ENCODE data around the gene CYSTM1.

CYSTM1 gene, protein sequence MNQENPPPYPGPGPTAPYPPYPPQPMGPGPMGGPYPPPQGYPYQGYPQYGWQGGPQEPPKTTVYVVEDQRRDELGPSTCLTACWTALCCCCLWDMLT

DNA sequence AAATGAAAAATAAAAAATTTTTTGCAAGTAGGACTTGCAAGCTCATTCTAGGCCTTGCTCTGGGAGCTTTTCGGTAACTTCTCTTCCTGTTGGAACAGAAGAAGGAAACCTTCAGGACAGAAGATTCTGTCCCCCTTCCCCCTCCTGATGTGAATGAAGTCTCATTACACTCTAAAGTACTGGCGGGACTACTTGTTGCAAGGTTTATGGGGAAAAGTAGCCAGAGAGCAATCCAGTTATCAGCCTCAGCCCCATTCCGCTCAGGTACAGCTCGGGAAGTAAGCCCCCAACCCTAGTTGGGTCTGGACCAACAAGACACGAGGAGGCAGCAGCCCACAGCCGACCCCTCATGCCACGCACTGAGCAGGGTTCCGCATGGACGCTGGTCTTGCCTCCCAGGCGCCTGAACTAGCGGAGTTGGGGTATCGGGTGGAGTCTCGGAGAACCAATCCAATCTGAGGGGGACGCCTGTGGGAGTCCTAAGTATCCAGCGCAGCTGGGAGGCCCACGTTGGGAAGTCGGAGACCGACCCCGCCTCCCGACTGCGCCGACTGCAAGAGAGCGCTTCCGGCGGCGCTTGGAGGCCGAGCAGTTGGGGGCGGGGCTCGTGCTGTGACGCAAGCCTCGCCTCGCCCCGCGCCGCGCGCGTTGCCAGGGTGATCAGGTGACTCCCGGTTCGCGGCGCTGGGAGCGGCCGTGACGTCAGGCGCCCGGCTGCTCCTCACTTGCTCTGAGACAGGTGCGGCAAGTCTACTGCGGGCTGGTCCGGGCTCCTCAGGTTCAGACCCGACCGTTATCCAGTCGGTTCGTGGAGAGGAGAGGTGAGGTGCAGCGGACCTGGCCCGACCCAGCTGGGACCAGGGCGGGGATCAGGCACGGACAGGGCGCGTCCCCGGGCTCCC is at the start of gene CYSTM1:
TSS of gene CYSTM1 (plus strand) at position 724 of the 902 bp plus-strand sequence. CDS start 19,278 bp downstream, outside the sequence.
- peak; percentile 95 for DNase-seq (ENCODE audit: low spot score)

DNA sequence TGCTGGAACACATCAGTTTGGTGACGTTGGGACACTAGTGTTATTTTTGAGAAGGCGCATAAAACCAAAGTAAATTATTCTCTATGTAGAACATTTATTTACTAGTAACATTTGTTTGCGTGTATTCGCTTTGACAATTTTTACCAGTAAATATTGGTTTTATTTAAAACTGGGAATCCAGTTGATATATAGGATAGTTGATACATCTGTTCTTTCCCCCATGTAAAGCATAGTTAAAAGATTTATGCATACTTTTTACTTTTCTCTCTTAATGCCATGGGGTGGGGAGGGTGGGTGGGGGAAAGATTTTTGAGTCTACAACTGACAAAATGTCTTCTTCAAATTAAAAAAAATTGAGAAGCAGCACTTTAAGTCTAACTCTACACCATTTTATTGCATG is 49.4 kb upstream of the CYSTM1 start, which contains the start of gene IGIP:
TSS of gene IGIP (plus strand) at position 301 of the 400 bp plus-strand sequence. CDS start 2,540 bp downstream, outside the sequence.
- DNase-seq (ENCODE audit: low spot score) = no peak

DNA sequence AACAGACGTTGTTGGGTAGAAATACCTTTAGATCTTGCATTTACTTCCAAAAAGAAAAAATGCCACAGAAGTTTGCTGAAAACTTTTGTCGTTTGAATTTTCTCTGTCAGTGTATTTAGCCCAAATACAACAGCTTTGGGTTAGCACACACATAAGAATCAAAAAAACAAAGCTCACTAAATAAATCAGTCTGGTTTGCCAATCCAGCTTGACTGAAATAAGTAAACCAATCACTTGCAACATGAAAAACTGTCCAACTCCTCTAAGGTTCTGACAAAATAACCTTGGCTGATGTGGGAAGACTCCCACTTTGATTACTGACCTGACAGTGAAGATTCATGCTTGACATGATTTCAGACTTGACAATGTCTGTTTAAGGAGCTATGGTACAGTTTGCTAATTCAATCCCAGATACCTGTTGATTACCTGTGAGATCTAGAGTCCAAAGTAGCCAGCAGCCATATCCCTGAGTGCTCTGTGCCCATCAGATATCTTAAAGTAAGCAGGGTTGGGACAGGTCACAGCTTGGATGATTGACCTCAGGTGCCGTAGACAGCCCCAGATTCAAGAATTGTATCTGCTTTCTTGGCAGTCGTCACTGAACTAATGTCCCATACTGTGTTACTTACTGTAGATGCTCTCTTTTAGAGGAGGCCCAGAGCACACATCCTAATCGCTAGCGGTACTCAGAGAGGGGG is 48.5 kb upstream of the CYSTM1 start:
- no peak for DNase-seq (ENCODE audit: low spot score)

GRCh38 chr5:140128376-140128775 is 46.6 kb upstream of the CYSTM1 start:
- DNase-seq (ENCODE audit: low spot score) = no peak

GRCh38 chr5:140130949-140131733 is 43.8 kb upstream of the CYSTM1 start:
- no peak for DNase-seq (ENCODE audit: low spot score)

GRCh38 chr5:140131967-140132409 is 43.0 kb upstream of the CYSTM1 start:
- DNase-seq (ENCODE audit: low spot score) = peak; percentile 53

- DNase-seq (ENCODE audit: low spot score) = no peak
Measured at GRCh38 chr5:140133514-140134167, 41.3 kb upstream of the CYSTM1 start.

DNA sequence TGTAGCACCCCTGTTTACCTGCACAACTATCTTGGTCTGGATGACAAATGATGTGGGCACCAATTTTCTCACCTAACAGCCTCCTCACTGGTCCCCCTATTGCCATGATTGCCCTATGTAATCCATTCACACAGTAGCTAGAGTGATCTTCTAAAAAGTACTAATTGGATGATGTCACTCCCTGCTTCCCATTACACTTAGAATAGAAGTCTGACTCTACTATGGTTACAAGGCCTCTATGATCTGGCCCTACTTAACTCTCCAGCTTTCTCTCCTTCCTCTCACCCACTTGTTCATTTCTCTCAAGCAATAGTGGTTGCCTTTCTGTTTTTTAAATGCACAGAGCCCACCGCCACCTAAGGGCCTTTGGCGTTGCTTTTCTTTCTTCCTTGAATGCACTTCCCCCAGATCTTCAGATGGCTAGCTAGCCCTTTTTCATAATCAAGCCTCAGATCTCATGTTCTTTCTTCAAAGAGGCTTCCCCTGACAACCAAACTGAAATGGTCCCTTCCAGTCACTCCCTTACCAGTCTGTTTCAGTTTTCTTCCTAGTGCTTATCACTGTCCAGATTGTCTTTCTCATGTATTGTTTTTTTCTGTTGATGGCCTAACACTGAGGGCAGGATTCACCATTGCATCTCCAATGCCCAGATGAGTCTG is 40.6 kb upstream of the CYSTM1 start:
- no peak for DNase-seq (ENCODE audit: low spot score)

GRCh38 chr5:140135127-140135526 is 39.9 kb upstream of the CYSTM1 start:
- DNase-seq (ENCODE audit: low spot score) = no peak

GRCh38 chr5:140136624-140137023 is 38.4 kb upstream of the CYSTM1 start:
- no peak for DNase-seq (ENCODE audit: low spot score)

DNA sequence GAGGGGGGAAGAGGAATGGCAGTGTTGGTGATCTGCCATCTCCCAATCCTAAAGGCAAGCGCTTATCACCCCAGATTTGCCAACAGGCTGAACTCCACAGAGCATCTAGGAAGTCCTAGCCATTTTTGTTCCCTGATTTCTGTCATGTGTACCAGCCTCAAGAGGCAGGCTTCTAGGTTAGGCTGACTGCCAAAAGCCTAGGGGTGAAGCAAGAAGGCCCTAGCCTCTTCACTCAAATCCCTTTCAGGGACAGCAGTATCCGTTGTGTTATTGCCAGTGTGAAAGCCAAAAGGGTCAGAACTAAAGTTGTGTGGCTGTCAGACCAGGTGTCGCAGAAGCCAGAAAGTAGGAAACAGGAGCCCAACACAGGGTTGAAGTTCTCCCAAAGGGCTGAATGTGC is 34.6 kb upstream of the CYSTM1 start:
- DNase-seq (ENCODE audit: low spot score) = no peak

GRCh38 chr5:140141241-140141640 is 33.7 kb upstream of the CYSTM1 start:
- no peak for DNase-seq (ENCODE audit: low spot score)

DNA sequence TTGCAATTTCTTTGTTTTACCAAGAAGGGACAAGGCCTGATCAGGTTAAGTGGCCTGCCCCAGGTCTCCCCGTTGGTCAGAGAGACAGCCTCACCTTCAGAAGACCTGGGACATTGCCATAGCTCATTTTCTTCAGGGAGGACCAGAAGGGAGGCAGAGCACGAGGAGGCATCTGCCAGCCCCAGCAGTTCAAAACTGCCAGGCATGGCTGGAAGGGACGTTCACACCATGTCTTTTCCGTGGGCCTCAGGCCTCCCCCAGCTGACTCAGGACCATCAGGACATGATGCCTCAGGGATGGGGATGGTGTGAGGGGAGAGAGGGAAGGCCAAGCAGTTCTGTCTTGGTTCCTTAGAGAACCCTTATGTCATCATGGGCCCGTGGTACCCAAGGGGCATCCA is 32.7 kb upstream of the CYSTM1 start:
- no peak for DNase-seq (ENCODE audit: low spot score)

GRCh38 chr5:140142856-140143255 is 32.1 kb upstream of the CYSTM1 start:
- no peak for DNase-seq (ENCODE audit: low spot score)

- no peak for DNase-seq (ENCODE audit: low spot score)
Measured at GRCh38 chr5:140143521-140144258, 31.3 kb upstream of the CYSTM1 start.

DNA sequence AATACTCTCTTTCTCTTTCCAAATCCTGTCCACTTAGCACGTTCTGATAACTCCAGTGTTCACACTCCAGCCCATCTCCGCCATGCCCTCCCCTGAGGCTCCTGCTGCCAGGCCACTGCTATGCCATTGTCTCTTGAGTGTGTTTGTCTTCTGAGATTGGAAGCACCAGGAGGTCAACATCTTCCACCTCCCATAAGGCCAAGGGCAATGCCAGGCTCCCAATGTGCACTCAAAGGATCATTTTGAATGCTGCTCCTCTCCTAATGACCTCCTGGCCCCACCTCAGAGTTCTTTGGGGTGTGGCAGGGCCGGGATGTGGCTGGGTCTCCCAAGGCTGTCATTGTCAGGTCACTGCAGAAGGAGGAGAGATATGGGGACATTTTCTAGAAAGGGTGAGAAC is 29.7 kb upstream of the CYSTM1 start:
- DNase-seq (ENCODE audit: low spot score) = no peak

DNA sequence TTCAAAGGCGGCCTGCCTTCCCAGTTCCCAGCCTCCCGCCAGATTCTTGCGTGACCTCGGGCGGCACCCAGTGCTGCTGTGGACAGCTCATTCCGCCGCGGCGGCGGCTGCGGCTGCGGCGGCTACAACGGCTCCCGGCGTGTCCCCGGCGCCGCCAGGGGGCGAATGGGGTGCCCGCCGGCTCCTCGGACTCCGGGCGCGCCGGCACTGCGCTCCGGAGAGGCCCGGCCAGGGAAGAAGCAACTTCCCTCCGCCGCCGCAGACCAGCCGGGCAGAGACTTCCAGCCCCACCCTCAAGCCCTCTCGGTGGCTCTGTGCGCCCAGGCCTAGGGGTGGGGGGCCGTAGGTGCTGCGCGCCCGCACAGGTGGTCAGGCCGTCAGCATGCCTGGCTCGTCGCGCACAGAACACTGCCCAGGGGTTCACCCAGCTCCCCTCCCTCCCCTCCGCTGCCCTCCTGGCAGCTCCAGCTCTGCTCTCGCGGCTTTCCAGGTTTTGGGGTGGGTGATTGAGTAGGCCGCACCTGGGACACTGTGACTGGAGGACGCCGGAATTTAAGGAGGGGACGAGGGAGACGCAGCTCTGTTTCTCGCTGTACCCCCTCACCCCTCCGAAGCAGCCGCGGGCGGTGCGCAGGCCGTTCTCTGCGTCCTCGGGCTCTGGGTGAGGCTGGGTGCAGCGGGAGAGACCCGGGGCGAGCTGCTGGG is 29.0 kb upstream of the CYSTM1 start:
- DNase-seq (ENCODE audit: low spot score) = peak; percentile 42

- no peak for DNase-seq (ENCODE audit: low spot score)
Measured at GRCh38 chr5:140146523-140146842, 28.5 kb upstream of the CYSTM1 start.

DNA sequence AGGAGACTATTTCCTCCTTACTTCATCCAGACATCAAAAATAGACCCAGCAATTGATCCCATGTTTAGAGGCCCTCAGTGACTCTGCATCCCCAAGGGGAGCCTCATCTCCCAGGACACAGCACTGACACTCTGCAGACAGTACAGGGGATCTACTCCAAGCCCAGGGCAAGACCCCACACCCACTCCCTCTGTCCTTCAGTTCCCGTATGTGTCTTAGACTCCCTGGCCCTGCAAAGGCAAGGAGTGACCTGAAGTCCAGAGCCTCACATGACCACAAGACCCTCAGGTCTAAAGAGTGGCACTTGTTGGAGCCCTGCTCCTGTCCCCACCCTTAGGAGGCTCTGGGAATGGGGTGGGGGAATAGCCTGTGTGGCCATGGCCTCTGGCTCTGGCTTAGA is 27.5 kb upstream of the CYSTM1 start:
- DNase-seq (ENCODE audit: low spot score) = no peak

- DNase-seq (ENCODE audit: low spot score) = no peak
Measured at GRCh38 chr5:140148508-140148907, 26.5 kb upstream of the CYSTM1 start.

Data from Ammon's horn (tissue), 1 donor.